HG03025 (cell line): Measurements from ENCODE around the gene MRPL16.
"Not testable (repeated sequence)": the region's sequence is repeated elsewhere in the genome, so short reads cannot be mapped to it uniquely, and the experiment has no call there.

Experiments used
- ATAC-seq: cut with Tn5 transposase; IDR thresholded peaks from one replicate; pipeline ENCODE4 v1.9.1; 2021; ENCODE audit warnings: mild to moderate bottlenecking, moderate library complexity; ENCODE audit not compliant: unreplicated experiment, low FRiP score

MRPL16 gene

GRCh38 chr11:59813364-59813763 is 2.8 kb upstream of the MRPL16 start:
- no peak for ATAC-seq

GRCh38 chr11:59812220-59812619 is 1.6 kb upstream of the MRPL16 start:
- ATAC-seq = no peak

- ATAC-seq = no peak
Measured at GRCh38 chr11:59810911-59811259, 307 bp upstream of the MRPL16 start.

GRCh38 chr11:59807047-59807610 is 3.4 kb downstream of the MRPL16 start:
- no peak for ATAC-seq

GRCh38 chr11:59804061-59804460 is 6.5 kb downstream of the MRPL16 start:
- ATAC-seq = no peak

- ATAC-seq = peak; percentile 52
Measured at GRCh38 chr11:59802639-59803176, 7.9 kb downstream of the MRPL16 start.

- ATAC-seq = peak; percentile 17
Measured at GRCh38 chr11:59801981-59802638, 8.5 kb downstream of the MRPL16 start.

GRCh38 chr11:59801160-59801706 is 9.3 kb downstream of the MRPL16 start:
- no peak for ATAC-seq

GRCh38 chr11:59800390-59801025 is 10.1 kb downstream of the MRPL16 start:
- no peak for ATAC-seq

- ATAC-seq = no peak
Measured at GRCh38 chr11:59794417-59794816, 16.2 kb downstream of the MRPL16 start.

- ATAC-seq = no peak
Measured at GRCh38 chr11:59792507-59792906, 18.1 kb downstream of the MRPL16 start.

- no peak for ATAC-seq
Measured at GRCh38 chr11:59791639-59792038, 18.9 kb downstream of the MRPL16 start.

GRCh38 chr11:59787816-59788215 is 22.8 kb downstream of the MRPL16 start:
- ATAC-seq = no peak

GRCh38 chr11:59787255-59787588 is 23.4 kb downstream of the MRPL16 start:
- no peak for ATAC-seq

- no peak for ATAC-seq
Measured at GRCh38 chr11:59785818-59786217, 24.8 kb downstream of the MRPL16 start.

- not testable (repeated sequence) for ATAC-seq
Measured at GRCh38 chr11:59784441-59784840, 26.1 kb downstream of the MRPL16 start.

- ATAC-seq = no peak
Measured at GRCh38 chr11:59783632-59784090, 26.9 kb downstream of the MRPL16 start.

- no peak for ATAC-seq
Measured at GRCh38 chr11:59782080-59782479, 28.5 kb downstream of the MRPL16 start.

GRCh38 chr11:59779487-59779886 is 31.1 kb downstream of the MRPL16 start:
- no peak for ATAC-seq

GRCh38 chr11:59778122-59778521 is 32.5 kb downstream of the MRPL16 start:
- no peak for ATAC-seq

GRCh38 chr11:59777104-59777503 is 33.5 kb downstream of the MRPL16 start:
- ATAC-seq = no peak
